ENCODE results near the gene MAP1B.

DNA sequence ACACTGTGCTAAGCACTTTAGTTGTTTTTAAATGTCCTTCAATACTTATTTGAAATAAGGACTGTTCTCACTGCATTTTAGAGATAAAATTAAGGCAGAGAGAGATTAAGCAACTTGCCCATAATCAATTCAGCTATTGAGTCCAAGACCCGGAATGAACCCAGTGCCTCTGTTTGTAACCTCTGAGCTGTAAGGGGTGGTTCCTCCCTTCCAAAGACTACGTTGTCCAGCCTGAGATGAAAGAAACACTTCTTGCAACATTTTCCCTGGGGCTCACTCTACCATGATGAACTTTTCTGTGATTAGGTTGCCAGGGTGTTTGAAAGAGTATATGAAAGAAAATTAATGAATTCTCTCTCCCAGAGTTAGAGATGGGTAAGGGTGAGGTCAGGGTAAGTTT lies 22.0 kb upstream of the MAP1B start:
- no peak for TF ChIP-seq CEBPB (IDR thresholded peaks at IDR 0.05; ENCODE audit: low read depth, low read length)
- TF ChIP-seq, protein P1, sequence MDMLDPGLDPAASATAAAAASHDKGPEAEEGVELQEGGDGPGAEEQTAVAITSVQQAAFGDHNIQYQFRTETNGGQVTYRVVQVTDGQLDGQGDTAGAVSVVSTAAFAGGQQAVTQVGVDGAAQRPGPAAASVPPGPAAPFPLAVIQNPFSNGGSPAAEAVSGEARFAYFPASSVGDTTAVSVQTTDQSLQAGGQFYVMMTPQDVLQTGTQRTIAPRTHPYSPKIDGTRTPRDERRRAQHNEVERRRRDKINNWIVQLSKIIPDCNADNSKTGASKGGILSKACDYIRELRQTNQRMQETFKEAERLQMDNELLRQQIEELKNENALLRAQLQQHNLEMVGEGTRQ (IDR thresholded peaks at IDR 0.05; ENCODE audit: low read depth, low read length), result no peak
- no peak for TF ChIP-seq CHD1 (IDR thresholded peaks at IDR 0.05; ENCODE audit: low read depth, low read length)
- TF ChIP-seq, protein P2, sequence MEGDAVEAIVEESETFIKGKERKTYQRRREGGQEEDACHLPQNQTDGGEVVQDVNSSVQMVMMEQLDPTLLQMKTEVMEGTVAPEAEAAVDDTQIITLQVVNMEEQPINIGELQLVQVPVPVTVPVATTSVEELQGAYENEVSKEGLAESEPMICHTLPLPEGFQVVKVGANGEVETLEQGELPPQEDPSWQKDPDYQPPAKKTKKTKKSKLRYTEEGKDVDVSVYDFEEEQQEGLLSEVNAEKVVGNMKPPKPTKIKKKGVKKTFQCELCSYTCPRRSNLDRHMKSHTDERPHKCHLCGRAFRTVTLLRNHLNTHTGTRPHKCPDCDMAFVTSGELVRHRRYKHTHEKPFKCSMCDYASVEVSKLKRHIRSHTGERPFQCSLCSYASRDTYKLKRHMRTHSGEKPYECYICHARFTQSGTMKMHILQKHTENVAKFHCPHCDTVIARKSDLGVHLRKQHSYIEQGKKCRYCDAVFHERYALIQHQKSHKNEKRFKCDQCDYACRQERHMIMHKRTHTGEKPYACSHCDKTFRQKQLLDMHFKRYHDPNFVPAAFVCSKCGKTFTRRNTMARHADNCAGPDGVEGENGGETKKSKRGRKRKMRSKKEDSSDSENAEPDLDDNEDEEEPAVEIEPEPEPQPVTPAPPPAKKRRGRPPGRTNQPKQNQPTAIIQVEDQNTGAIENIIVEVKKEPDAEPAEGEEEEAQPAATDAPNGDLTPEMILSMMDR (conservative IDR thresholded peaks at IDR 0.05; ENCODE audit: low read depth, low read length), result no peak
- TF ChIP-seq POLR2A (IDR thresholded peaks at IDR 0.05; ENCODE audit: low read depth, low read length), result no peak
- no peak for TF ChIP-seq RAD21 (IDR thresholded peaks at IDR 0.05; ENCODE audit: low read length)
- no peak for TF ChIP-seq BHLHE40 (IDR thresholded peaks at IDR 0.05; ENCODE audit: low read depth, low read length)
- TF ChIP-seq FOS (IDR thresholded peaks at IDR 0.05; ENCODE audit: low read depth, low read length), result no peak
- no peak for TF ChIP-seq MAZ (IDR thresholded peaks at IDR 0.05; ENCODE audit: borderline replicate concordance, low read depth, low read length)
- no peak for TF ChIP-seq RCOR1 (IDR thresholded peaks at IDR 0.05; ENCODE audit: insufficient replicate concordance, low read length)
- no peak for TF ChIP-seq SMC3 (IDR thresholded peaks at IDR 0.05; ENCODE audit: low read depth, low read length)
- no peak for TF ChIP-seq RFX5 (IDR thresholded peaks at IDR 0.05; ENCODE audit: low read depth, low read length)
- TF ChIP-seq MAFK (IDR thresholded peaks at IDR 0.05; ENCODE audit: low read depth, low read length), result no peak
- TF ChIP-seq, protein P3, sequence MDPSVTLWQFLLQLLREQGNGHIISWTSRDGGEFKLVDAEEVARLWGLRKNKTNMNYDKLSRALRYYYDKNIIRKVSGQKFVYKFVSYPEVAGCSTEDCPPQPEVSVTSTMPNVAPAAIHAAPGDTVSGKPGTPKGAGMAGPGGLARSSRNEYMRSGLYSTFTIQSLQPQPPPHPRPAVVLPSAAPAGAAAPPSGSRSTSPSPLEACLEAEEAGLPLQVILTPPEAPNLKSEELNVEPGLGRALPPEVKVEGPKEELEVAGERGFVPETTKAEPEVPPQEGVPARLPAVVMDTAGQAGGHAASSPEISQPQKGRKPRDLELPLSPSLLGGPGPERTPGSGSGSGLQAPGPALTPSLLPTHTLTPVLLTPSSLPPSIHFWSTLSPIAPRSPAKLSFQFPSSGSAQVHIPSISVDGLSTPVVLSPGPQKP (IDR thresholded peaks at IDR 0.05; ENCODE audit: borderline replicate concordance, low read depth, low read length), result no peak
